DMS53 treated with DMSO at 0.1 percent for 48 hours (cell line): ENCODE data around the gene PDE7B.
"Not testable (repeated sequence)": the region's sequence is repeated elsewhere in the genome, so short reads cannot be mapped to it uniquely, and the experiment has no call there.

Experiments used
- DNase-seq: peaks from one replicate; lab custom pipeline; 2025; ENCODE audit not compliant: unreplicated experiment; lab: John Stamatoyannopoulos, UW

Gene PDE7B

DNA sequence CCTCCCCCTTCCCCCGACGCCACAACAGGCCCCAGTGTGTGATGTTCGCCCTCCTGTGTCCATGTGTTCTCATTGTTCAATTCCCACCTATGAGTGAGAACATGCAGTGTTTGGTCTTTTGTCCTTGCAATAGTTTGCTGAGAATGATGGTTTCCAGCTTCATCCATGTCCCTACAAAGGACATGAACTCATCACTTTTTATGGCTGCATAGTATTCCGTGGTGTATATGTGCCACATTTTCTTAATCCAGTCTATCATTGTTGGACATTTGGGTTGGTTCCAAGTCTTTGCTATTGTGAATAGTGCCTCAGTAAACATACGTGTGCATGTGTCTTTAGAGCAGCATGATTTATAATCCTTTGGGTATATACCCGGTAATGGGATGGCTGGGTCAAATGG is 287.6 kb downstream of the PDE7B start:
- DNase-seq: not testable (repeated sequence)

DNA sequence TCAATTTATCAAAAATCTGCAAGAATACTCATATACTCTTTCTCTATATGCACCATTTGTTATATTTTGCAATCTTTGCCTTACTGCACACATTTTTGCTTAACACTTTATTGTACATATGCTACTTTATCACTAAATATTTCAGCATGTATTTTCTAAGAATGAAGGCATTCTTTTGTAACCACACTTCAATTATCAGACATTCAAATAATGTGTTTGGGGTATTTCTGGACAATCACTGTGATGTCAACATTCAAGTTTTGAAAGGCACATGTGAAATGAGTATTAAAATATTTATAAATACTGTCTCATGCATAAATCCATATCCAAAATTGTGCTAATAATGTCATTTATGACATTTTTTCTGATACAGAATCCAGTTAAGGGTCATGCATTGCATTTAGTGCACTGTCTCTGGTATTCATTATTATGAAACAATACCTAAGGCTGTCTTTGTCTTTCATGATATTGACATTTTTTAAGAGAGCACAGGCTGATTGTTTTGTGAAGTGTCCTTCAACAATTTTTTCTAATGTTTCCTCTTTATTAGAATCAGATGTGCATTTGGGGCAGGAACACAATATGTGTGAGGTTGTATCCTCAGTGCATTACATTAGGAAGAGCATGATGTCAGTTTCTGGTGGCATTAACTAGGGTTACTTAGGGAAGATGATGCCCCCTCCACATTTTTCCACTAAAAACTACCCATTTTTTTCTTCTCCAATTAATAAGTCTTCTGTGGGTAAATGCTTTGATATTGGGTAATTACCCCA is 292.9 kb downstream of the PDE7B start:
- no peak for DNase-seq

DNA sequence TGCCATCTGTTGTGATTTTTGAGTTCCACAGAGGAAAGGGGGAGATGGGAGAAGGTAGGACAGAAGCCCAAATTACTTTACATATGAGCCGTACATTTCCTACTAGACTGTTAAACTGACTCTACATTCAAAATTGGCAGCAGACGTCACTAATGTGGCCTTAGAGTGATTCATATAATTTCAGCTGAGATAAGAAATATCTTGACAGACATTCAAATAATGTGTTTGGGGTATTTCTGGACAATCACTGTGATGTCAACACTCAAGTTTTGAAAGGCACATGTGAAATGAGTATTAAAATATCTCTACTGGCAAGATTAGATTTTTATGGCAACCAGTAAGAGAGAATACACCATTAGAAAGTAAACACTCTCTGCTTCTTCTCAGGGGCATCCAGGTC is 294.6 kb downstream of the PDE7B start:
- no peak for DNase-seq

GRCh38 chr6:136147342-136147741 is 295.8 kb downstream of the PDE7B start:
- DNase-seq: no peak

DNA sequence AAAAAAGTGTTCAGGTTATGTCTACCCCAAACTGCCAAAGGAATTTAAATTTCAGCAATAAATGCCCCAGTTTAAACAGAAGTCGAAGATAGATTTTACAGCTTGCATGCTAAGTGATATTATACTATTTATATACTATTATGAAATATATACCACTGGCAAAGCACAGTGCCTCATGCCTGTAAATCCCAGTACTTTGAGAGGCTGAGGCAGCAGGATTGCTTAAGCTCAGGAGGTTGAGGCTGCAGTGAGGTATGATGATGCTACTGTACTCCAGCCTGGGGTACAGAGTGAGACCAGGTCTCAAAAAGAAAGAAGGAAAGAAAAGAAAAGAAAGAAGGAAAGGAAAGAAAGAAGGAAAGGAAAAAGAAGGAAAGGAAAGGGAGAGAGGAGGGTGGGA is 296.6 kb downstream of the PDE7B start:
- no peak for DNase-seq

DNA sequence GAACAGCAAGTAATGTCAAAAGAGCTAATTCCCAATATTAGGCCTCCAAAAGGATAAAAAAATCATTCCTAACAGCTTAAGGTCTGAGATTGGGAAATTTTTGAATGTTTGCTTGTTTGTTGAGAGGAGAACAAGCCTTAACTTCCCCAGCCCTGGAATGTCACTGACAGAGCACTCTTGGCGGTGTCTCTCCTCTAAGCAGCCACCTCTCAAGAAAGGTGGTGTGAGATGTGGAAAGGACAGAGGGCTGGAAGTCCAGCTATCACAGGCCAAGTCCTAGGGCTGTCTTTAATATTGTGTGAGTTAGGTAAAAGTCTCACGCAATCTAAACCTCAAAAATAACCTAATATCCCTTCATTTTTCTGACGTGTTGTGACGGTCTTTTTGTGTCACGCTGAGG is 297.0 kb downstream of the PDE7B start:
- DNase-seq: no peak

DNA sequence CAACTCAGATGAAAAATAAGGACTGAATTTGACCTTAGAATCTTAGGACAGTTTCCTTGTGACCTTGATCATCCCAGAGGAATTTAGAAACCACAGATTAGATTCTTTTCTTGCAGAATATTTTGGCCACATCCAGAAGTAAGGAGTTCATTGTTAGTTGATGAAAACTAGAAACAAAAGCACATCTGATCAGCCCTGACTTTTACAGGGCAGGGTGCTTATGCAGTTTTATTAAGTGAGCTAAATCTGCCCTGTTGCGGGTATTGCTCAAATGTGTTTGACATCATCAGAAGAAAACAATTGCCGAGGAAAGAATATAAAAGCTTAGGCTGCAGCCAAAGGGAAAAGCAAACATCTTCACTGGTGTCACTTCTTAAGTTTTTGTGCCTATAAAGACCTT is 297.8 kb downstream of the PDE7B start:
- DNase-seq: no peak

DNA sequence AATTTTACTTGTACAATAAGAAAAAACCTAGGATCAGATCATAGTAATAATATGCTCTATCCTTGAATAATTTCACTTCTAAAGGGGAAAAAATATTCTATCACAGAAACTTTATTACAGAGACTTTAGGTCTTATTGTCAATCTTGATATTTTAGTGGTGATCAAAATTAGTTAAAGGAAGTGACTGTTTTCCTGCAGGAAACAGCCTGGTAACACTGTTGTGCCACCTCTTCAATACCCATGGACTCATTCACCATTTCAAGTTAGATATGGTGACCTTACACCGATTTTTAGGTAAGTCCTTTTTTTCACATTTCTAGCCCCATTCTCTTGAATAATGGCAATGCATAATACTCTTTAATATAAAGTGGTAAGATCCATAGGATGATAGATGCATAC is 299.5 kb downstream of the PDE7B start:
- no peak for DNase-seq

DNA sequence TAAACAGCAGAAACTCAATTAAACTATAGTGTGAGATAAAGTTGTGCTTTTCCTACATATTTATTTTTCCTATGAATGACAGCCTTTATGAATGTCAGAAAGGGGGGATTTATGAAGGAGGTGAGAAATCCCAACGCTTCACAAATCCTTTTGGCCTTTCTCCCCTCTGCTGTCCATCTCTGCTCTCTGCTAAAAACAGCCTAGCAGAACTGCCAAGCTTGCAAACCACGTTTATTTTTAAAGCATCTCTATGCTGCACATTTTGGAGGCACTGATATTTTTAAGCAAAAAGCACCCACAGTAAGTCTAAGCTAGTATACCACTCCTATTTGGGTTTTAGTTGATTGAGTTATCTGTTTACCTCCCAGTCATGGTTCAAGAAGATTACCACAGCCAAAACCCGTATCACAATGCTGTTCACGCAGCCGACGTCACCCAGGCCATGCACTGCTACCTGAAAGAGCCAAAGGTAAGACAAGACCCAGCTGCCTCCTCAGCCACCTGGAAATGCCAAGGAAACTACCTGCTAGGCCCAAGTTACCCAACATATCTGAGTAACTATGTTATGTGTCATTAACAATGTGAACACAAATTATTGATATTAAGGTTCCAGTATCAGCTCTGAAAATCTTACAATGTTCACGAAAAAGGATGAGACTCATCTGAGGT is 302.3 kb downstream of the PDE7B start:
- no peak for DNase-seq

DNA sequence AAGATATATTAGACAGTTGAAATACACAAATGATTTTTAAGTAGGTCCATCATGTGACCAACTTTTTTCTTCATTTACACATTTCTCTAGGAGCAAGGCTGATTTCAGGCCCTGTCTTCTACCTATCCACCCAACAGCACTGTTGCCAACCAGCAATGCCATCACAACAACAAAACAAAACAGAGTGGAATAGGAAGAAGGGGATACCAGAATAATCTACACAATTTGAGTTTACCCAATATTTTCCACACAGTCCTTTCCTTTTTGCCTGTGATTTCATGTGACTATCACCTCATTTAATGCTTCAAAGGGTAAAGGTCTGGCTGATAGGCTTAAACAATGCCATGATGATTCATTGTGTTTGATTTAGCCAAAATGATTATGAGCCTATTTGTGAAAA is 303.7 kb downstream of the PDE7B start:
- no peak for DNase-seq

- no peak for DNase-seq
Observed at GRCh38 chr6:136157743-136158142, 306.2 kb downstream of the PDE7B start.

- no peak for DNase-seq
Observed at GRCh38 chr6:136158387-136158821, 306.9 kb downstream of the PDE7B start.

GRCh38 chr6:136158971-136159370 is 307.5 kb downstream of the PDE7B start:
- DNase-seq: no peak

- no peak for DNase-seq
Observed at GRCh38 chr6:136160250-136160649, 308.7 kb downstream of the PDE7B start.

DNA sequence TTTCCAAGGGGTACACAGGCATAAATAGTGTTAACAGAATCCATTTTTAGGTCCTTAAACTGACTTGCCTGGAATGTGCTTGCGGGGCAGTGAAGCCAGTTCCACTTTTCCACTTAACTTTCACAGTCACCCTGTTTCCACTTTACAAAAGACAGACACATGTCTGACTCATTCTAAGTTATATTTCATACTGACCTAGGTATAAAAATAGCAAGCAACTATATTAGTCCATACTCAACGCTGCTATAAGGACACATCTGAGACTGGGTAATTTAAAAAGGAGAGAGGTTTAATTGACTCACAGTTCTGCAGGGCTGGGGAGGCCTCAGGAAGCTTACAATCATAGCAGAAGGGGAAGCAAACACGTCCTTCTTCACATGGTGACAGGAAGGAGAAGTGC is 310.4 kb downstream of the PDE7B start:
- DNase-seq: no peak

DNA sequence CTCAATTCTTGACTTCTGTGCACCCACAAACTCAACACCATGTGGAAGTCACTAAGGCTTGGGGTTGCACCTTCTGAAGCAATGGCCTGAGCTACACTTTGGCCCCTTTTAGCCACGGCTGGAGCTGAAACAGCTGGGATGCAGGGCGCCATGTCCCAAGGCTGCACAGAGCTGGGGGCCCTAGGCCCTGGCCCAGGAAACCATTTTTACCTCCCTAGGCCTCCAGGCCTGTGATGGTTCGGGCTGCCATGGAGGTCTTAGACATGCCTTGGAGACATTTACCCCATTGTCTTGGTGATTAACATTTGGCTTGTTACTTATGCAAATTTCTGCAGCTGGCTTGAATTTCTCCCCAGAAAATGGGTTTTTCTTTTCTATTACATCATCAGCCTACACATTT is 311.8 kb downstream of the PDE7B start:
- DNase-seq: no peak

GRCh38 chr6:136166815-136167214 is 315.3 kb downstream of the PDE7B start:
- DNase-seq: no peak

DNA sequence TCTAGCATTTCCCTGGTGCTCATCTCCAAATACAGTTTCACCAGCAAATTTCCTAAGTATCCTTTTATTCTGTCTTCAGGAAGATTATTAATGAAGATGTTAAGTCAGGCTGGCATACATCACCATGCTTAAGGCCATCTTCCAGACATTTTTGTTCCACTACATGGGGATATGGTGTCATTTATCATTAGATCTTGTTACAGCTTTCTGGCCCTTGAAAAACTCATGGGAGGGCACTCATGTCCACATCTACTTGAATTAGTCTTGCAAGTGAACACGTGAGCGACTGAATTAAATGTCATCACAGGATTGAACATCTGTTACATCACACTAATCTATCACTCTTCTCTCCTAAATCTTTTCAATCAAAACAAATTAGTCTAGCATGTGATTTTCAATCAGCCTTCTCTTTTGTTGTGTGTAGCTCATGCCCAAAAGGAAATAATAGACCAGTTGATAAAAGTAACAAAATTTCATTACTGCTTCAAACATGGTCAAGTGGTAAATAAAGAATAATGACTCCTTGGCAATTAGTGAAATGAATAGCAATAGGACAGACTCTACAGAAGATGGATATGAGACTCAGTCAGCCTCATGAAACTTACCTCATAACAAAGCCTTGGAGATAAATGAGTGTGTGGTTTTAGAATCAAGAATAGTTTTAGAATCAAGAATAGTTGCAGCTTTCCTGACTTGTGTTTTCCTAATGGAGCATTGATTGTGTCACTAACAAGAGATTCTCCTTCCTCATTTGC is 318.1 kb downstream of the PDE7B start:
- no peak for DNase-seq

DNA sequence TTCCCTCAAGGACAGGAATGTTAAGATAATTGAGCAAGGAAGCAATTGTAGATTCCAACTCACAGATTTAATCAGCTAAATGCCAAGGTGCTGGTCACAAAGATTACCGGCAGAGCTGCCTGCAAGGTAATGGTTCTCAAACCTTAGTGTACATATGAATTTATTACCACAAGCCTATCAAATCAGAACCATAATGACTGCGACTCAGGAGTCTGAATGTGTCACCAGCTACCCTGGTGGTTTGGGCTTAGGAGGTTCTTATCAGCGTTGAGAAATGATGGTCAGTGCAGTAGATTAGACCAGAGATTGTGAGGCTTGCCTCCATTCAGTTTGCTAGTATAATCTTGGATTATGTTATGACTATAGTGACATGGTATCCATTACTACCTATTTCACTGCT is 319.7 kb downstream of the PDE7B start:
- no peak for DNase-seq

DNA sequence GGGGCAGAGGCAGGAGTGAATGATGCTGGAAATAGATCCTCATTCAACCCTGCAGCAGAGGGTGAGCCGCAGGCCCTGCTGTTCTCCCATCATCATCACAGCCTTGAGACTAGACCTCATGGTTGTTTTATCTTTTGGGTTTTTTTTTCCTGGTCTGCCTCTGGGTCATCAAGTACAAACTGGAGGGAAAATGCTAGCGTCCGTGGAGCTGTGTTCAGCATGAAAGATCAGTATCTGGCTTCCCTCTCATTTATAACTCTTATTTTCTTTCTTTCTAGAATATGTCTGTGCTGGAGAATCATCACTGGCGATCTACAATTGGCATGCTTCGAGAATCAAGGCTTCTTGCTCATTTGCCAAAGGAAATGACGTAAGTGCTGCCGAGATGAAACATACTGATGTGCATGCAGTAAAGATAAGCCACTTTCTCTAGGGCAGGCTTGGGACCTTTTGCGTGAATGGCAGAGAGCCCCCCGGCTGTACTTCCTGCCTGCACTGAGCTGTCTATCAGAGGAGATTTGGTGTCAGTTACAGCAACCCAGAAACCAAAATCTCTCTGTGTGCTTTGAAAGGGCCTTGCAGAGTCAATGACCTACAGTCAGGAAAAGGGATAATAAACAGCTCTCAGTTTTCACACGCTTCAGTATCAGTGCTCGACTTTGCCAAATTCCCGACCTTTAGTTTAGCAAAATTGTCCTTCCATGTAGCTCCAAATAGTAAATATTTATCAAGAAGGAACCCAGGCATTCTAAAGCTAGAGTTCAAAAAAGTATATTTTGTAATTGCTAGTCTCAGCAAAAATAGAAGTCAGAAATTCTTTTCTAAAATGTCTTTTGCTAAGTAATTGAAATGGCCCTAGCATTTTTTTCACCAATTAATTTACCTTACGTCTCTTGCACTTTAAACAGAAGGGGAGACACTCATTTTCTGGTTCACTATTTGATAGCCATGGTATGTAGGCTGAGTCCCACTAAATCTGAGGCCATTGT is 322.3 kb downstream of the PDE7B start:
- DNase-seq: no peak

- no peak for DNase-seq
Observed at GRCh38 chr6:136174510-136174909, 323.0 kb downstream of the PDE7B start.
